Neural cell (in vitro differentiated cells): Measurements from ENCODE around the gene ZNF644.

Experiments used
- EZH2 ChIP-seq: fragments of 200-600, 300-800 bp; shearing (Covaris generic), sonication (generic); IDR thresholded peaks from 2 replicates; pipeline ENCODE4 v1.6.1; 2014; ENCODE audit warnings: antibody characterized with exemption, low read length, borderline replicate concordance, mild to moderate bottlenecking; ENCODE audit not compliant: insufficient read depth, poor library complexity, severe bottlenecking
- TF ChIP-seq, protein P1 (sequence below): fragments of 450-650 bp; IDR thresholded peaks from 2 replicates; pipeline ENCODE4 v1.5.1; 2014; ENCODE audit warnings: antibody characterized with exemption, mild to moderate bottlenecking, moderate library complexity; ENCODE audit not compliant: poor library complexity, severe bottlenecking

DNA sequence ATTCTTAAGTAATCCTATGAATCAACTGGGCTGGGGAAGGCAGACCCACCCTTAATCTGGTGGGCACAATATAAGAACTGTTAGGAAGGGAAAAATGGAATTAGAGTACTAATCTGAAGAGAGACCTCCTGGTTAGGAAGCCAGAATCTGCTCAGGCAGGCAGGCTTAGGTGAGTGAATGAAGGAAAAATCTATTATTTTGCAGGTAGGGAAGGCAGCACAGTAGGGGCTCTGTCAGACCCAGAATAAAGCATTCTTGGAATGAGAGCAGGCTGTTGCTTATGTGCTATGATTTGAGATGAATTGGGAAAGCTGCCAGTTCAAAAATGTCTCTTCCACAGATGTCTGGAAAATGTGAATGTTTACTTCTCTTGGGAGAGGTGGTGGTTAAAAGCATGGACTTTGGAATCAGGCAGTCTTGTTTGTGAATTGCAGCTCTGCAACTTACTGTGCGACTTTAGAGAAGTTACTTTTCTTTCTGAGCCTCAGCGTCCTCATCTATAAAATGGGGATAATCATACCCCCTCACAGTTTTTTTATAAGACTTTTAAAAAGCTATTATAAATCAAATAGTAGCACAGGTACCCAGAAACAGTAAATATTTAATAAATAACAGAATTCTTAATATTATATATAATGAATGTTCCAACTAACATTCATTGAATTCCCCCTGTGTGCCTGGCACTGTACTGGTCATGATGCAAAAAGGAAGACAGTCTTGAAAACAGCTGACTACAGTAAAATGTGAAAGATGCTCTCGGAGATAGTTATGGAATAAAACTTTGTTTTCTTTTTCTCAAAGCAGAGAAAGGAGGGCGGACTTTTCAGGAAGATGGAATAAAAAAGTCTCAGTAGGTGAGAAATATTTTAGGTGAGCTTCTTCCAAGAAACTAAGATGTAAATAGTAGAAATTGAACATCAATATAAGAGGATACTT, 15.3 kb upstream of the ZNF644 start:
- TF ChIP-seq EZH2 = no peak
- TF ChIP-seq, protein P1, sequence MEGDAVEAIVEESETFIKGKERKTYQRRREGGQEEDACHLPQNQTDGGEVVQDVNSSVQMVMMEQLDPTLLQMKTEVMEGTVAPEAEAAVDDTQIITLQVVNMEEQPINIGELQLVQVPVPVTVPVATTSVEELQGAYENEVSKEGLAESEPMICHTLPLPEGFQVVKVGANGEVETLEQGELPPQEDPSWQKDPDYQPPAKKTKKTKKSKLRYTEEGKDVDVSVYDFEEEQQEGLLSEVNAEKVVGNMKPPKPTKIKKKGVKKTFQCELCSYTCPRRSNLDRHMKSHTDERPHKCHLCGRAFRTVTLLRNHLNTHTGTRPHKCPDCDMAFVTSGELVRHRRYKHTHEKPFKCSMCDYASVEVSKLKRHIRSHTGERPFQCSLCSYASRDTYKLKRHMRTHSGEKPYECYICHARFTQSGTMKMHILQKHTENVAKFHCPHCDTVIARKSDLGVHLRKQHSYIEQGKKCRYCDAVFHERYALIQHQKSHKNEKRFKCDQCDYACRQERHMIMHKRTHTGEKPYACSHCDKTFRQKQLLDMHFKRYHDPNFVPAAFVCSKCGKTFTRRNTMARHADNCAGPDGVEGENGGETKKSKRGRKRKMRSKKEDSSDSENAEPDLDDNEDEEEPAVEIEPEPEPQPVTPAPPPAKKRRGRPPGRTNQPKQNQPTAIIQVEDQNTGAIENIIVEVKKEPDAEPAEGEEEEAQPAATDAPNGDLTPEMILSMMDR = no peak
